WERI-Rb-1 (cell line): ENCODE results near the gene COMMD1.
"Not testable (repeated sequence)": the region's sequence is repeated elsewhere in the genome, so short reads cannot be mapped to it uniquely, and the experiment has no call there.

ENCODE experiments used
- DNase-seq: peaks from one replicate; pipeline ENCODE4 v3.0.0-alpha.2; 2020
- H3K27ac ChIP-seq: fragments of 250-450 bp; sonication (Bioruptor Pico); 2 replicates; pipeline ENCODE4 v1.5.1; 2020; ENCODE audit warnings: mild to moderate bottlenecking, moderate library complexity
- H3K27me3 ChIP-seq: fragments of 250-450 bp; sonication (Bioruptor Pico); 2 replicates; pipeline ENCODE4 v1.5.1; 2021; ENCODE audit warnings: mild to moderate bottlenecking, low read depth, moderate library complexity; ENCODE audit not compliant: insufficient read depth, severe bottlenecking
- H3K36me3 ChIP-seq: fragments of 250-450 bp; sonication (Bioruptor Pico); 2 replicates; pipeline ENCODE4 v1.5.1; 2020; ENCODE audit warnings: mild to moderate bottlenecking, moderate library complexity
- H3K4me3 ChIP-seq: 2 replicates; pipeline ENCODE4 v1.5.1; 2011; ENCODE audit warnings: low read depth, mild to moderate bottlenecking, control low read depth, low read length
- H3K9me3 ChIP-seq: fragments of 250-450 bp; sonication (Bioruptor Pico); 2 replicates; pipeline ENCODE4 v1.5.1; 2021; ENCODE audit warnings: mild to moderate bottlenecking, moderate library complexity; ENCODE audit not compliant: severe bottlenecking
- CTCF ChIP-seq: IDR thresholded peaks from 2 replicates; pipeline ENCODE4 v1.5.1; 2011; ENCODE audit warnings: low read depth, mild to moderate bottlenecking, control low read depth, inconsistent platforms, low read length

COMMD1 gene

GRCh38 chr2:61905372-61906185 lies at the start of gene COMMD1:
COMMD1 (plus strand) TSS chr2:61905674; CDS start chr2:61905679, 5 bp downstream.
- H3K4me3 ChIP-seq, result peak within 1 kb of the TSS; percentile 70
- no peaks in the 10 kb centered on the region for H3K36me3 ChIP-seq
- peak within 1 kb of the TSS; percentile 58 for H3K27ac ChIP-seq
- no peak for TF ChIP-seq CTCF
- H3K27me3 ChIP-seq, result no peaks in the 10 kb centered on the region
- peak; percentile 91 for DNase-seq
- H3K9me3 ChIP-seq, result no peaks in the 10 kb centered on the region

GRCh38 chr2:61857224-61857623 lies 48.2 kb upstream of the COMMD1 start:
- H3K27me3 ChIP-seq, result no peaks in the 10 kb centered on the region
- H3K9me3 ChIP-seq, result peaks cover 2% of the 10 kb centered on the region
- H3K27ac ChIP-seq, result no peak overlapping the region
- no peak overlapping the region for H3K4me3 ChIP-seq
- H3K36me3 ChIP-seq, result no peaks in the 10 kb centered on the region
- DNase-seq, result no peak
- TF ChIP-seq CTCF, result no peak

- no peak overlapping the region for H3K4me3 ChIP-seq
- H3K36me3 ChIP-seq, result peaks cover 24% of the 10 kb centered on the region
- no peak for DNase-seq
- H3K9me3 ChIP-seq, result peaks cover 2% of the 10 kb centered on the region
- TF ChIP-seq CTCF, result no peak
- H3K27me3 ChIP-seq, result no peaks in the 10 kb centered on the region
- H3K27ac ChIP-seq, result no peak overlapping the region
Measured at GRCh38 chr2:61862085-61862484, 43.4 kb upstream of the COMMD1 start.

- DNase-seq, H3K4me3 ChIP-seq, H3K27me3 ChIP-seq, H3K27ac ChIP-seq, H3K9me3 ChIP-seq: not testable (repeated sequence)
- H3K36me3 ChIP-seq, result peaks cover 67% of the 10 kb centered on the region
Measured at GRCh38 chr2:61866482-61867089, 38.9 kb upstream of the COMMD1 start.

- Histone ChIP-seq H3K9me3 (no peaks in the 10 kb centered on the region), H3K36me3 (peaks cover 100% of the 10 kb centered on the region), H3K27me3 (no peaks in the 10 kb centered on the region), H3K27ac (no peak overlapping the region), H3K4me3 (no peak overlapping the region)
- no peak for TF ChIP-seq CTCF
- DNase-seq, result no peak
Measured at GRCh38 chr2:61876400-61876799, 29.1 kb upstream of the COMMD1 start.

- no peak for DNase-seq
Measured at GRCh38 chr2:61877571-61878245, 27.8 kb upstream of the COMMD1 start.

More at GRCh38 chr2:61877571-61878245, 27.8 kb upstream of the COMMD1 start:
- no peaks in the 10 kb centered on the region for H3K27me3 ChIP-seq
- peaks cover 98% of the 10 kb centered on the region for H3K36me3 ChIP-seq
- no peak overlapping the region for H3K4me3 ChIP-seq
- no peak overlapping the region for H3K27ac ChIP-seq
- no peak for TF ChIP-seq CTCF
- H3K9me3 ChIP-seq, result no peaks in the 10 kb centered on the region
